ENCODE measurements around the gene CACNA2D1. TPM values are rescaled to one million over a fixed set of nuclear protein-coding genes. Genes with fewer than 3 reads are reported as not detected.

CACNA2D1 gene
- total RNA-seq, 1 experiment from 2014 or later, result 0.77 TPM

DNA sequence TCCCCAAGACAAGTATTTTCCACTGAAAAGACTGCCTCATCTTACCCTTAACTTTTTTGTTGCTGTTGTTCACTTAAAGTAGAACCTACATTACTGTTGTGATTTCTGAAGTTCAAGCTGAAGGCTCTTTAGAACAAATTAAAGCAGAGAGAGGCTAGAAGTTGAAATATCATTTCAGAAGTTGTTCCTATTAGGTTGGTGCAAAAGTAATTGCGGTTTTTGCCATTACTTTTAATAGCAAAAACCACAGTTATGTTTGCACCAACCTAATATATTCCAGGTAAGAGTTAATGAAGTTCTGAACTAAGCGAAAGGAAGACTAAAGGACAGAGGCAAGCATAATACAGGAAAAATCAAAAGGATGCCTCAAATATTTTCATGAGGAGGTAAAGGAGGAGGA lies 153.7 kb downstream of the CACNA2D1 start:
- H3K79me2 ChIP-seq (ENCODE audit: low read length), result no peaks in the 10 kb centered on the region
- TF ChIP-seq, protein P1, sequence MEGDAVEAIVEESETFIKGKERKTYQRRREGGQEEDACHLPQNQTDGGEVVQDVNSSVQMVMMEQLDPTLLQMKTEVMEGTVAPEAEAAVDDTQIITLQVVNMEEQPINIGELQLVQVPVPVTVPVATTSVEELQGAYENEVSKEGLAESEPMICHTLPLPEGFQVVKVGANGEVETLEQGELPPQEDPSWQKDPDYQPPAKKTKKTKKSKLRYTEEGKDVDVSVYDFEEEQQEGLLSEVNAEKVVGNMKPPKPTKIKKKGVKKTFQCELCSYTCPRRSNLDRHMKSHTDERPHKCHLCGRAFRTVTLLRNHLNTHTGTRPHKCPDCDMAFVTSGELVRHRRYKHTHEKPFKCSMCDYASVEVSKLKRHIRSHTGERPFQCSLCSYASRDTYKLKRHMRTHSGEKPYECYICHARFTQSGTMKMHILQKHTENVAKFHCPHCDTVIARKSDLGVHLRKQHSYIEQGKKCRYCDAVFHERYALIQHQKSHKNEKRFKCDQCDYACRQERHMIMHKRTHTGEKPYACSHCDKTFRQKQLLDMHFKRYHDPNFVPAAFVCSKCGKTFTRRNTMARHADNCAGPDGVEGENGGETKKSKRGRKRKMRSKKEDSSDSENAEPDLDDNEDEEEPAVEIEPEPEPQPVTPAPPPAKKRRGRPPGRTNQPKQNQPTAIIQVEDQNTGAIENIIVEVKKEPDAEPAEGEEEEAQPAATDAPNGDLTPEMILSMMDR (conservative IDR thresholded peaks at IDR 0.05; ENCODE audit: low read depth, low read length), result no peak
- TF ChIP-seq EZH2phosphoT487 (IDR thresholded peaks at IDR 0.05; ENCODE audit: borderline replicate concordance, low read length) (no peak), EZH2 (IDR thresholded peaks at IDR 0.05; ENCODE audit: low read length, unreplicated experiment) (no peak)
- no peaks in the 10 kb centered on the region for H3K9me3 ChIP-seq (ENCODE audit: low read length)
- no TSS peak for BruUV-seq (replicated peaks)
- H3K36me3 ChIP-seq (ENCODE audit: low read depth, low read length), result no peaks in the 10 kb centered on the region
- POLR2A ChIA-PET (ENCODE audit: unreplicated experiment), result no interaction called here
- H3K4me3 ChIP-seq (ENCODE audit: low read length), result no peak overlapping the region
- H3K27ac ChIP-seq (ENCODE audit: low read length), result no peak overlapping the region
- ATAC-seq (no peak), DNase-seq (no peak)
- no peaks in the 10 kb centered on the region for H3K9me2 ChIP-seq (replicated peaks; ENCODE audit: low read length)
- CTCF ChIA-PET, result no interaction called here
- no peak overlapping the region for H3K4me2 ChIP-seq (ENCODE audit: low read length)
- H3K9ac ChIP-seq (ENCODE audit: low read length), result no peak overlapping the region
- no peaks in the 10 kb centered on the region for H3K4me1 ChIP-seq (ENCODE audit: insufficient read depth, low read length)
- no peaks in the 10 kb centered on the region for H3F3A ChIP-seq (ENCODE audit: low read length, unreplicated experiment)
- intact Hi-C loops (cut with micrococcal nuclease), result loop anchor here (5.0 kb wide), 1 partner anchor 437 kb away; no protein-coding TSS in a partner anchor
- H3K27me3 ChIP-seq (ENCODE audit: low read length), result no peaks in the 10 kb centered on the region
- H4K20me1 ChIP-seq (ENCODE audit: low read length), result no peaks in the 10 kb centered on the region
- H2AFZ ChIP-seq (ENCODE audit: low read length), result no peak overlapping the region

DNA sequence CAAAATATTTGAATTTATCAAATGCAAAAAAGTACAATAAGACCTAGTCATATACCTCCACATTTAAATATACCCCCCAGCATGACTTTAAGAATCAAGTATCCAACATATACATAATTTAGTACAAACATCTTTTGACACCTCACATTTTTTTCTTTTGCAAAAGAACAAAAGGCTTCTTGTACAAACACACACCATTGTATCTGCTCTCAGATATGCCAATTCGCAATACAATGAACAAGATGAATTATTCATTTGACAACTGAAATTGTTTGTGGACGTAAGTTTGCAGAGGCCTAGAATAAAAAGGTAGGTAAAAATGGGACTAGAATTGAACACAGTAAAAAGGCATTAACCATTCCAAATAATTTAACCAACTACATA lies 154.4 kb downstream of the CACNA2D1 start:
- TF ChIP-seq, protein P1 (conservative IDR thresholded peaks at IDR 0.05; ENCODE audit: low read depth, low read length), result no peak
- TF ChIP-seq EZH2 (IDR thresholded peaks at IDR 0.05; ENCODE audit: low read length, unreplicated experiment), result no peak
- TF ChIP-seq EZH2phosphoT487 (IDR thresholded peaks at IDR 0.05; ENCODE audit: borderline replicate concordance, low read length), result no peak
- no peaks in the 10 kb centered on the region for H3K9me3 ChIP-seq (ENCODE audit: low read length)
- CTCF ChIA-PET, result no interaction called here
- no peak overlapping the region for H2AFZ ChIP-seq (ENCODE audit: low read length)
- BruUV-seq (replicated peaks), result no TSS peak
- POLR2A ChIA-PET (ENCODE audit: unreplicated experiment), result no interaction called here
- H3K4me2 ChIP-seq (ENCODE audit: low read length), result no peak overlapping the region
- no peaks in the 10 kb centered on the region for H3K27me3 ChIP-seq (ENCODE audit: low read length)
- no peak overlapping the region for H3K9ac ChIP-seq (ENCODE audit: low read length)
- no peak overlapping the region for H3K4me3 ChIP-seq (ENCODE audit: low read length)
- H3K27ac ChIP-seq (ENCODE audit: low read length), result no peak overlapping the region
- ATAC-seq, result no peak
- no peaks in the 10 kb centered on the region for H3K36me3 ChIP-seq (ENCODE audit: low read depth, low read length)
- no peaks in the 10 kb centered on the region for H3K4me1 ChIP-seq (ENCODE audit: insufficient read depth, low read length)
- no peaks in the 10 kb centered on the region for H3K79me2 ChIP-seq (ENCODE audit: low read length)
- intact Hi-C loops (cut with micrococcal nuclease), result no loop called here
- no peaks in the 10 kb centered on the region for H3K9me2 ChIP-seq (replicated peaks; ENCODE audit: low read length)
- no peak for DNase-seq
- no peaks in the 10 kb centered on the region for H4K20me1 ChIP-seq (ENCODE audit: low read length)
- no peaks in the 10 kb centered on the region for H3F3A ChIP-seq (ENCODE audit: low read length, unreplicated experiment)

DNA sequence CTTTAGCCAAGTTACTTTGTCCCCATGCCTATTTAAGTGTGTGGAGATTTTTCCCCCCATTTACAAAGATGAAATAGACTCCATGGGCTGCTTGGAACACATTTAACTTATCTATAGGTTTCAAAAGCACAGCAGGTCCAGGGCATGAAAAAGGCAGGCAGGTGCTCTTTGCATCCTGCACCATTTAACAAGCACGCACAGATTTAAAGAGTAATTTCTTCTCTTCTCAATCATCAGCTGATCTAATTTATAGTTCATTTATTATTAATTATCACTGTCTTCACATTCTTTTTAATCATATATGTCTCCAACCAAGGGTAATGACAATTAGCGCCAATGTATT lies 156.8 kb downstream of the CACNA2D1 start:
- TF ChIP-seq, protein P1 (conservative IDR thresholded peaks at IDR 0.05; ENCODE audit: low read depth, low read length), result no peak
- TF ChIP-seq EZH2phosphoT487 (IDR thresholded peaks at IDR 0.05; ENCODE audit: borderline replicate concordance, low read length), result no peak
- no peak for TF ChIP-seq EZH2 (IDR thresholded peaks at IDR 0.05; ENCODE audit: low read length, unreplicated experiment)
- BruUV-seq (replicated peaks), result no TSS peak
- Histone ChIP-seq H3K9me2 (replicated peaks; ENCODE audit: low read length) (no peaks in the 10 kb centered on the region), H3K9ac (ENCODE audit: low read length) (no peak overlapping the region), H3K27me3 (ENCODE audit: low read length) (no peaks in the 10 kb centered on the region), H3K36me3 (ENCODE audit: low read depth, low read length) (no peaks in the 10 kb centered on the region), H3K4me2 (ENCODE audit: low read length) (no peak overlapping the region), H2AFZ (ENCODE audit: low read length) (no peak overlapping the region), H3K4me3 (ENCODE audit: low read length) (no peak overlapping the region), H3K27ac (ENCODE audit: low read length) (no peak overlapping the region), H3K9me3 (ENCODE audit: low read length) (no peaks in the 10 kb centered on the region), H4K20me1 (ENCODE audit: low read length) (no peaks in the 10 kb centered on the region), H3K79me2 (ENCODE audit: low read length) (no peaks in the 10 kb centered on the region), H3K4me1 (ENCODE audit: insufficient read depth, low read length) (no peaks in the 10 kb centered on the region), H3F3A (ENCODE audit: low read length, unreplicated experiment) (no peaks in the 10 kb centered on the region)
- DNase-seq (no peak), ATAC-seq (no peak)
- ChIA-PET CTCF (no interaction called here), POLR2A (ENCODE audit: unreplicated experiment) (no interaction called here)
- intact Hi-C loops (cut with micrococcal nuclease), result no loop called here

Data from PC-3 (cell line).